Measurements from ENCODE around the gene USO1.

DNA sequence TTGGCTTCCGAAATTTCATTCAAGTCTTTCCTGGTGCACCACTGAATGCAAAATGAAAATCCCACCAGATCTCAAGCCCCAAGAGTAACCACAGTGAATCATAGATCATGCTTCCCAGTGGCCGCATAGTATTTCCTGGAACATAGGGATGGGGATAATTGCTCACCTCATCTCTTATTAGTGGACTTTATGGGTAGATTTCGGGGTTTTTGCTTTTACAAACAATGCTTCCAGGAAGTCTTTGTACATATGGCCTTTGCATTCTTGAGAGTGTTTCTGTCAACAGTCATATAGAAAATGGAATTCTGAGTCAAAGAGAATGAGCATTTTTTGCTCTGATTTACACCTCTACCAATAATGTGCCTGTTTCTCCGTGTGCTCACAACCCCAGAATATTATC lies 124.5 kb downstream of the USO1 start:
- no peak for TF ChIP-seq POLR2A (IDR thresholded peaks at IDR 0.05)
- TF ChIP-seq CTCF (IDR thresholded peaks at IDR 0.05): no peak

Data from adrenal gland (tissue), 5 donors.